HL-60 (cell line): ENCODE data around the gene TEX29.

ENCODE experiments used
- DNase-seq, 2 experiments: peaks; one replicate each; pipeline ENCODE4 v3.0.0-alpha.2; 2010 to 2020; ENCODE audit warnings: low read depth in 1 of 2, low spot score in 1 of 2
- H3K27ac ChIP-seq: fragments of 250-450 bp; sonication (Bioruptor Pico); replicated peaks from 2 replicates; pipeline ENCODE4 v1.5.1; 2020; ENCODE audit warnings: mild to moderate bottlenecking, moderate library complexity
- H3K27me3 ChIP-seq: fragments of 250-450 bp; sonication (Bioruptor Pico); 2 replicates; pipeline ENCODE4 v1.5.1; 2021; ENCODE audit warnings: mild to moderate bottlenecking, moderate library complexity; ENCODE audit not compliant: insufficient read depth, poor library complexity, severe bottlenecking
- H3K4me3 ChIP-seq: replicated peaks from 2 replicates; pipeline ENCODE4 v1.5.1; 2011; ENCODE audit warnings: mild to moderate bottlenecking, control low read depth, low read length; ENCODE audit not compliant: insufficient read depth
- CTCF ChIP-seq: IDR thresholded peaks from one replicate; pipeline ENCODE4 v1.5.1; 2011; ENCODE audit warnings: low read length, control low read depth, inconsistent platforms; ENCODE audit not compliant: insufficient read depth
- GABPA ChIP-seq: IDR thresholded peaks from 2 replicates; pipeline ENCODE4 v1.6.1; 2012; ENCODE audit warnings: low read depth
- POLR2AphosphoS5 ChIP-seq: IDR thresholded peaks from 2 replicates; pipeline ENCODE4 v1.6.1; 2012; ENCODE audit warnings: low read depth
- REST ChIP-seq: IDR thresholded peaks from 2 replicates; pipeline ENCODE4 v1.6.1; 2012; ENCODE audit warnings: low read depth; ENCODE audit not compliant: insufficient replicate concordance
- SPI1 ChIP-seq: IDR thresholded peaks from 2 replicates; pipeline ENCODE4 v1.6.1; 2012; ENCODE audit warnings: low read depth, mild to moderate bottlenecking, borderline replicate concordance

Gene TEX29

GRCh38 chr13:111304603-111305289 is 15.7 kb upstream of the TEX29 start:
- no peak for DNase-seq
- H3K27ac ChIP-seq = no peak overlapping the region
- no peak overlapping the region for H3K4me3 ChIP-seq
- H3K27me3 ChIP-seq = no peaks in the 10 kb centered on the region
- TF ChIP-seq GABPA (no peak), SPI1 (no peak), POLR2AphosphoS5 (no peak), CTCF (no peak), REST (no peak)

- TF ChIP-seq REST (no peak), GABPA (no peak), SPI1 (no peak), CTCF (no peak), POLR2AphosphoS5 (no peak)
- DNase-seq = no peak
- Histone ChIP-seq H3K4me3 (no peak overlapping the region), H3K27me3 (no peaks in the 10 kb centered on the region), H3K27ac (no peak overlapping the region)
Observed at GRCh38 chr13:111312944-111313590, 7.4 kb upstream of the TEX29 start.

GRCh38 chr13:111313911-111314425 is 6.5 kb upstream of the TEX29 start:
- DNase-seq = no peak
- TF ChIP-seq SPI1 (no peak), POLR2AphosphoS5 (no peak), CTCF (no peak), GABPA (no peak)
- H3K4me3 ChIP-seq = no peak overlapping the region
- no peak overlapping the region for H3K27ac ChIP-seq
- no peaks in the 10 kb centered on the region for H3K27me3 ChIP-seq
